WTC11 (cell line): ENCODE data around the gene NEDD4L. TPM values are rescaled to one million over a fixed set of nuclear protein-coding genes. Genes with fewer than 3 reads are reported as not detected.

Experiments
- ATAC-seq: fragments of 200-7000 bp; cut with Tn5 transposase; 2 replicates; pipeline ENCODE4 v1.10.0; 2021; ENCODE audit warnings: mild to moderate bottlenecking, moderate library complexity
- CTCF ChIA-PET: fragments of 300-600 bp; sonication (Branson Sonifier 250); formaldehyde crosslinking; loops from one replicate; lab custom pipeline; 2021; ENCODE audit warnings: antibody characterized with exemption; lab: Charles Lee
- POLR2A ChIA-PET: fragments of 350-600 bp; sonication (Branson Sonifier 250); formaldehyde crosslinking; loops from one replicate; lab custom pipeline; 2021; ENCODE audit warnings: antibody characterized with exemption; lab: Charles Lee
- DNase-seq: peaks from one replicate; pipeline ENCODE4 v3.0.0; 2021; ENCODE audit warnings: low spot score
- H3K27ac Mint-ChIP-seq: 2 replicates; pipeline ENCODE4 v1.8.0; 2021; ENCODE audit warnings: mixed read lengths
- H3K27me3 Mint-ChIP-seq: 2 replicates; pipeline ENCODE4 v1.8.0; 2021; ENCODE audit warnings: low read depth, mild to moderate bottlenecking, moderate library complexity, mixed read lengths
- H3K36me3 Mint-ChIP-seq: 2 replicates; pipeline ENCODE4 v1.8.0; 2021; ENCODE audit warnings: mixed read lengths
- H3K4me1 Mint-ChIP-seq: 2 replicates; pipeline ENCODE4 v1.8.0; 2022; ENCODE audit warnings: mixed read lengths
- H3K4me3 Mint-ChIP-seq: 2 replicates; pipeline ENCODE4 v1.8.0; 2021; ENCODE audit warnings: mild to moderate bottlenecking, moderate library complexity, mixed read lengths
- H3K9me3 Mint-ChIP-seq: 2 replicates; pipeline ENCODE4 v1.8.0; 2021; ENCODE audit warnings: mixed read lengths
- AR ChIP-seq: fragments of 250-450 bp; sonication (Bioruptor Pico); IDR thresholded peaks from 2 replicates; pipeline ENCODE4 v1.9.0; 2021; ENCODE audit warnings: mild to moderate bottlenecking
- ATF3 ChIP-seq: sonication (generic); formaldehyde crosslinking; conservative IDR thresholded peaks from 2 replicates; pipeline ENCODE4 v1.8.1; 2022; ENCODE audit warnings: mild to moderate bottlenecking, missing genetic modification reagents
- CREM ChIP-seq: sonication (generic); formaldehyde crosslinking; IDR thresholded peaks from 2 replicates; pipeline ENCODE4 v1.8.1; 2022; ENCODE audit warnings: mild to moderate bottlenecking, missing genetic modification reagents, moderate library complexity
- E2F5 ChIP-seq: sonication (generic); formaldehyde crosslinking; IDR thresholded peaks from 2 replicates; pipeline ENCODE4 v1.8.1; 2022; ENCODE audit warnings: mild to moderate bottlenecking, moderate library complexity, missing genetic modification reagents
- ELF4 ChIP-seq: sonication (generic); formaldehyde crosslinking; IDR thresholded peaks from 2 replicates; pipeline ENCODE4 v1.8.1; 2022; ENCODE audit warnings: low read depth, mild to moderate bottlenecking, moderate library complexity, missing genetic modification reagents
- FOXK1 ChIP-seq: sonication (generic); formaldehyde crosslinking; IDR thresholded peaks from 2 replicates; pipeline ENCODE4 v1.8.0; 2022; ENCODE audit warnings: mild to moderate bottlenecking, moderate library complexity, missing genetic modification reagents
- GRHL2 ChIP-seq: fragments of 250-450 bp; sonication (Bioruptor Pico); IDR thresholded peaks from 2 replicates; pipeline ENCODE4 v1.8.0; 2022; ENCODE audit warnings: mild to moderate bottlenecking, moderate library complexity; ENCODE audit not compliant: insufficient replicate concordance, severe bottlenecking
- HMGXB4 ChIP-seq: sonication (generic); formaldehyde crosslinking; IDR thresholded peaks from 2 replicates; pipeline ENCODE4 v1.8.1; 2023; ENCODE audit warnings: mild to moderate bottlenecking, moderate library complexity, missing genetic modification reagents
- MLX ChIP-seq: sonication (generic); formaldehyde crosslinking; IDR thresholded peaks from 2 replicates; pipeline ENCODE4 v1.8.1; 2023; ENCODE audit warnings: mild to moderate bottlenecking, missing genetic modification reagents, moderate library complexity
- NFYB ChIP-seq: sonication (generic); formaldehyde crosslinking; conservative IDR thresholded peaks from 2 replicates; pipeline ENCODE4 v1.8.0; 2022; ENCODE audit warnings: low read depth, missing genetic modification reagents
- SMAD3 ChIP-seq: sonication (generic); formaldehyde crosslinking; IDR thresholded peaks from 2 replicates; pipeline ENCODE4 v1.8.0; 2022; ENCODE audit warnings: missing genetic modification reagents, mild to moderate bottlenecking, borderline replicate concordance
- STAT6 ChIP-seq: sonication (generic); formaldehyde crosslinking; conservative IDR thresholded peaks from 2 replicates; pipeline ENCODE4 v1.8.1; 2023; ENCODE audit warnings: mild to moderate bottlenecking, low read depth, missing genetic modification reagents, moderate library complexity
- TEAD1 ChIP-seq: sonication (generic); formaldehyde crosslinking; IDR thresholded peaks from 2 replicates; pipeline ENCODE4 v1.8.0; 2022; ENCODE audit warnings: mild to moderate bottlenecking, missing genetic modification reagents
- TEAD4 ChIP-seq: sonication (generic); formaldehyde crosslinking; IDR thresholded peaks from 2 replicates; pipeline ENCODE4 v1.8.0; 2022; ENCODE audit warnings: mild to moderate bottlenecking, missing genetic modification reagents
- ZBTB43 ChIP-seq: sonication (generic); formaldehyde crosslinking; IDR thresholded peaks from 2 replicates; pipeline ENCODE4 v1.8.1; 2023; ENCODE audit warnings: mild to moderate bottlenecking, missing genetic modification reagents
- ZNF219 ChIP-seq: sonication (generic); formaldehyde crosslinking; IDR thresholded peaks from 2 replicates; pipeline ENCODE4 v1.8.0; 2023; ENCODE audit warnings: missing genetic modification reagents, mild to moderate bottlenecking, borderline replicate concordance
- ZNF512 ChIP-seq: sonication (generic); formaldehyde crosslinking; IDR thresholded peaks from 2 replicates; pipeline ENCODE4 v1.8.1; 2022; ENCODE audit warnings: missing genetic modification reagents, borderline replicate concordance
- ZNF532 ChIP-seq: fragments of 250-450 bp; sonication (Bioruptor Pico); IDR thresholded peaks from 2 replicates; pipeline ENCODE4 v1.9.0; 2021; ENCODE audit warnings: mild to moderate bottlenecking, borderline replicate concordance
- ZSCAN18 ChIP-seq: fragments of 250-450 bp; sonication (Bioruptor Pico); IDR thresholded peaks from 2 replicates; pipeline ENCODE4 v2.1.2; 2022; ENCODE audit warnings: mild to moderate bottlenecking, moderate library complexity
- total RNA-seq: library from RNA; stranded (reverse); gene quantifications from 3 replicates; pipeline ENCODE4 v1.2.3, GENCODE V29; 2021

Gene NEDD4L
- total RNA-seq, 1 experiment from 2014 or later = 88.0 TPM

GRCh38 chr18:58388736-58389135 lies 344.7 kb downstream of the NEDD4L start:
- Mint-ChIP-seq H3K27ac (no peak overlapping the region; the same call in 1 of the 2 replicates), H3K4me3 (no peak overlapping the region)
- TF ChIP-seq MLX (CRISPR knock-in tag) (no peak), TEAD1 (CRISPR knock-in tag) (no peak), HMGXB4 (CRISPR knock-in tag) (no peak), ZNF532 (no peak), TEAD4 (CRISPR knock-in tag) (no peak), ZBTB43 (no peak), GRHL2 (CRISPR knock-in tag) (no peak), AR (CRISPR knock-in tag) (no peak), E2F5 (CRISPR knock-in tag) (no peak), FOXK1 (CRISPR knock-in tag) (no peak), NFYB (CRISPR knock-in tag) (no peak), ZSCAN18 (CRISPR knock-in tag) (no peak), ZNF219 (CRISPR knock-in tag) (no peak), CREM (CRISPR knock-in tag) (no peak), SMAD3 (CRISPR knock-in tag) (no peak), STAT6 (no peak), ZNF512 (CRISPR knock-in tag) (no peak), ATF3 (no peak), ELF4 (CRISPR knock-in tag) (no peak)
- TF ChIP-seq, all 79 proteins: peak for 0
- no peak for DNase-seq
- Mint-ChIP-seq H3K4me1 (peaks cover 14% of the 10 kb centered on the region), H3K9me3 (no peaks in the 10 kb centered on the region), H3K27me3 (no peaks in the 10 kb centered on the region), H3K36me3 (peaks cover 72% of the 10 kb centered on the region)
- ChIA-PET CTCF (no interaction called here), POLR2A (no interaction called here)
- no peak for ATAC-seq
